GM18526 (cell line): ENCODE measurements around the gene SEMA3C.

Experiments used
- POLR2A ChIP-seq: IDR thresholded peaks from 3 replicates; pipeline ENCODE4 v1.6.1; 2011; ENCODE audit not compliant: insufficient read length; ENCODE audit errors: extremely low read depth

SEMA3C gene

GRCh38 chr7:80826520-80827238 is 92.2 kb downstream of the SEMA3C start:
- no peak for TF ChIP-seq POLR2A

- TF ChIP-seq POLR2A, result no peak
Observed at GRCh38 chr7:80825499-80825898, 93.4 kb downstream of the SEMA3C start.

- TF ChIP-seq POLR2A, result no peak
Observed at GRCh38 chr7:80824253-80824652, 94.6 kb downstream of the SEMA3C start.

- TF ChIP-seq POLR2A, result no peak
Observed at GRCh38 chr7:80823057-80823456, 95.8 kb downstream of the SEMA3C start.

GRCh38 chr7:80821771-80822319 is 97.0 kb downstream of the SEMA3C start:
- no peak for TF ChIP-seq POLR2A

GRCh38 chr7:80819503-80819902 is 99.3 kb downstream of the SEMA3C start:
- no peak for TF ChIP-seq POLR2A

GRCh38 chr7:80818181-80818580 is 100.7 kb downstream of the SEMA3C start:
- no peak for TF ChIP-seq POLR2A

GRCh38 chr7:80816806-80817205 is 102.0 kb downstream of the SEMA3C start:
- no peak for TF ChIP-seq POLR2A

GRCh38 chr7:80815733-80816132 is 103.1 kb downstream of the SEMA3C start:
- TF ChIP-seq POLR2A, result no peak

- TF ChIP-seq POLR2A, result no peak
Observed at GRCh38 chr7:80809545-80809944, 109.3 kb downstream of the SEMA3C start.

GRCh38 chr7:80807166-80807900 is 111.5 kb downstream of the SEMA3C start:
- TF ChIP-seq POLR2A, result no peak

GRCh38 chr7:80806663-80807062 is 112.2 kb downstream of the SEMA3C start:
- no peak for TF ChIP-seq POLR2A

GRCh38 chr7:80804589-80804988 is 114.3 kb downstream of the SEMA3C start:
- no peak for TF ChIP-seq POLR2A

GRCh38 chr7:80802527-80802926 is 116.3 kb downstream of the SEMA3C start:
- TF ChIP-seq POLR2A, result no peak

GRCh38 chr7:80794631-80795573 is 123.9 kb downstream of the SEMA3C start:
- no peak for TF ChIP-seq POLR2A
